T-cell (primary cell): ENCODE measurements around the gene STAT6. TPM values are rescaled to one million over a fixed set of nuclear protein-coding genes. Genes with fewer than 3 reads are reported as not detected.

Experiments used
- ATAC-seq, 4 experiments: fragments of 200-7000 bp in 3 of 4; fragments of 150-1000 bp in 1 of 4; cut with Tn5 transposase; replicated peaks in 1 of 4; 1 replicate in 3 of 4; 2 replicates in 1 of 4; pipeline ENCODE4 v1.10.0; 2021; ENCODE audit warnings: moderate library complexity in 3 of 4, mild to moderate bottlenecking in 2 of 4, moderate number of reproducible peaks in 1 of 4
- CTCF ChIA-PET, 2 donors: fragments of 300-600 bp; sonication (Branson Sonifier 250); formaldehyde crosslinking; loops; one replicate each; lab custom pipeline; 2022; ENCODE audit warnings: antibody characterized with exemption in 2 of 2; lab: Charles Lee
- POLR2A ChIA-PET, 2 donors: fragments of 300-600 bp; sonication (Branson Sonifier 250); formaldehyde crosslinking; loops; one replicate each; lab custom pipeline; 2022; ENCODE audit warnings: antibody characterized with exemption in 2 of 2; lab: Charles Lee
- DNase-seq, 35 experiments: peaks; one replicate each; pipeline versions ENCODE4 v3.0.0 to v3.0.0-alpha.2; 2013 to 2023
- H3K27ac ChIP-seq: one replicate; pipeline ENCODE4 v1.5.1; 2013; ENCODE audit warnings: low read length
- H3K27me3 ChIP-seq, 2 experiments: replicated peaks in 1 of 2; 1 replicate in 1 of 2; 2 replicates in 1 of 2; pipeline versions ENCODE4 v1.6.1 to v1.7.0; 2013; ENCODE audit warnings: low read length in 1 of 2, mixed read lengths in 1 of 2; ENCODE audit not compliant: control insufficient read depth in 2 of 2, insufficient read depth in 2 of 2; ENCODE audit errors: extremely low read depth in 1 of 2
- H3K36me3 ChIP-seq, 2 donors: 1 replicate in 1 of 2; 2 replicates in 1 of 2; pipeline versions ENCODE4 v1.6.1 to v1.7.0; 2013; ENCODE audit warnings: low read length in 1 of 2; ENCODE audit not compliant: control insufficient read depth in 2 of 2, insufficient read depth in 1 of 2; ENCODE audit errors: extremely low read depth in 1 of 2
- H3K4me1 ChIP-seq, 2 experiments: 1 replicate in 1 of 2; 2 replicates in 1 of 2; pipeline versions ENCODE4 v1.6.1 to v1.7.0; 2013; ENCODE audit warnings: low read length in 2 of 2, mixed read lengths in 1 of 2; ENCODE audit not compliant: insufficient read depth in 2 of 2, control insufficient read depth in 1 of 2; ENCODE audit errors: extremely low read depth in 1 of 2
- H3K4me3 ChIP-seq, 2 donors: 1 replicate in 1 of 2; 2 replicates in 1 of 2; pipeline versions ENCODE4 v1.5.1 to v1.7.0; 2013; ENCODE audit warnings: mild to moderate bottlenecking in 2 of 2, low read length in 1 of 2, moderate library complexity in 1 of 2; ENCODE audit not compliant: control insufficient read depth in 1 of 2; ENCODE audit errors: extremely low read depth in 1 of 2
- H3K9me3 ChIP-seq: 2 replicates; pipeline ENCODE4 v1.7.0; 2013
- H3K27ac Mint-ChIP-seq, 2 donors: one replicate each; pipeline ENCODE4 v1.8.0; 2020 to 2021; ENCODE audit warnings: mild to moderate bottlenecking in 2 of 2, mixed read lengths in 2 of 2
- H3K27me3 Mint-ChIP-seq, 2 donors: one replicate each; pipeline ENCODE4 v1.8.0; 2021 to 2022; ENCODE audit warnings: mixed read lengths in 2 of 2
- H3K36me3 Mint-ChIP-seq: one replicate; pipeline ENCODE4 v1.8.0; 2021; ENCODE audit warnings: mixed read lengths
- H3K4me1 Mint-ChIP-seq, 3 donors: one replicate each; pipeline ENCODE4 v1.8.0; 2020 to 2022; ENCODE audit warnings: mixed read lengths in 3 of 3, mild to moderate bottlenecking in 1 of 3
- H3K4me3 Mint-ChIP-seq, 3 donors: one replicate each; pipeline ENCODE4 v1.8.0; 2020 to 2022; ENCODE audit warnings: mild to moderate bottlenecking in 3 of 3, mixed read lengths in 3 of 3, moderate library complexity in 3 of 3
- H3K9me3 Mint-ChIP-seq, 3 donors: one replicate each; pipeline ENCODE4 v1.8.0; 2020 to 2022; ENCODE audit warnings: mixed read lengths in 3 of 3
- WGBS: methylation state at CpG from one replicate; pipeline ENCODE4 v1.1.5; 2013; ENCODE audit warnings: missing lambda C conversion rate; ENCODE audit not compliant: insufficient coverage; 5-methylcytosine and 5-hydroxymethylcytosine counted together
- total RNA-seq, 35 experiments: library from RNA in 6 of 35; stranded (reverse) in 6 of 35; fragments of 120-200 nt in 1 of 35; gene quantifications; one replicate each; pipeline versions ENCODE4 v1.2.1 to v1.2.4 and lab custom pipeline; 2013 to 2026

STAT6 gene
- total RNA-seq, 5 donors from 2014 or later (not counting 1 experiment from before 2014, with no cell fraction given): 227 to 348 (median 341) TPM

GRCh38 chr12:57101892-57102695, 9.1 kb downstream of the STAT6 start:
- peak overlapping the region; percentile 43 for H3K27ac ChIP-seq
- Mint-ChIP-seq H3K4me3 (peak overlapping the region in 1 of 3 donors; percentile 2), H3K36me3 (peaks cover 52% of the 10 kb centered on the region), H3K9me3 (no peaks in the 10 kb centered on the region), H3K27ac (peak overlapping the region; percentile 79 to 88), H3K27me3 (no peaks in the 10 kb centered on the region), H3K4me1 (peaks cover 34 to 51% (median 50%) of the 10 kb centered on the region in 3 donors)
- no peaks in the 10 kb centered on the region for H3K9me3 ChIP-seq
- peaks cover 5 to 22% of the 10 kb centered on the region in 2 experiments for H3K4me1 ChIP-seq
- peaks cover 30 to 82% of the 10 kb centered on the region in 2 donors for H3K36me3 ChIP-seq
- ATAC-seq (peak in 3 of 4 experiments; percentile 14 to 32 (median 31)), DNase-seq (peak in 1 of 35 experiments; percentile 19)
- 72% methylated on average over 4 of the region's 15 CpGs for WGBS
- no peak overlapping the region for H3K4me3 ChIP-seq
- CTCF ChIA-PET: interaction anchor here in 1 of 2 donors (0.5 kb wide), 1 partner anchor 81 kb away, joined by 4 read pairs; no protein-coding TSS in a partner anchor
- no peaks in the 10 kb centered on the region for H3K27me3 ChIP-seq
- POLR2A ChIA-PET: interaction anchor here in 1 of 2 donors (1.0 kb wide), 1 partner anchor 23 kb away, joined by 3 read pairs; no protein-coding TSS in a partner anchor

- Histone ChIP-seq H3K27ac (no peak overlapping the region), H3K9me3 (no peaks in the 10 kb centered on the region), H3K36me3 (peaks cover 19 to 82% of the 10 kb centered on the region in 2 donors), H3K4me1 (peaks cover 2 to 12% of the 10 kb centered on the region in 2 experiments), H3K4me3 (no peak overlapping the region), H3K27me3 (no peaks in the 10 kb centered on the region)
- 92% methylated on average over 8 of the region's 12 CpGs for WGBS
- no peaks in the 10 kb centered on the region for H3K9me3 Mint-ChIP-seq
- CTCF ChIA-PET: interaction anchor here in 1 of 2 donors (0.6 kb wide), 2 partner anchors 8 to 675 kb away, joined by 3 to 4 read pairs; no protein-coding TSS in a partner anchor
- POLR2A ChIA-PET: interaction anchor here in 1 of 2 donors (0.7 kb wide), 1 partner anchor 30 kb away, joined by 3 read pairs; no protein-coding TSS in a partner anchor
- H3K4me1 Mint-ChIP-seq: peaks cover 34 to 58% (median 47%) of the 10 kb centered on the region in 3 donors
- H3K27me3 Mint-ChIP-seq: no peaks in the 10 kb centered on the region
- peak overlapping the region; percentile 53 to 68 for H3K27ac Mint-ChIP-seq
- H3K36me3 Mint-ChIP-seq: peaks cover 44% of the 10 kb centered on the region
- ATAC-seq (no peak), DNase-seq (no peak)
- no peak overlapping the region for H3K4me3 Mint-ChIP-seq
Observed at GRCh38 chr12:57099766-57100165, 11.4 kb downstream of the STAT6 start.

GRCh38 chr12:57099047-57099714, 12.0 kb downstream of the STAT6 start:
- H3K9me3 ChIP-seq: no peaks in the 10 kb centered on the region
- Mint-ChIP-seq H3K36me3 (peaks cover 40% of the 10 kb centered on the region), H3K27me3 (no peaks in the 10 kb centered on the region), H3K4me1 (peaks cover 34 to 60% (median 47%) of the 10 kb centered on the region in 3 donors), H3K27ac (peak overlapping the region; percentile 53 to 84), H3K4me3 (no peak overlapping the region), H3K9me3 (no peaks in the 10 kb centered on the region)
- DNase-seq (no peak), ATAC-seq (no peak)
- peaks cover 20 to 81% of the 10 kb centered on the region in 2 donors for H3K36me3 ChIP-seq
- no peaks in the 10 kb centered on the region for H3K27me3 ChIP-seq
- WGBS: 77% methylated on average over 7 of the region's 11 CpGs
- no peak overlapping the region for H3K27ac ChIP-seq
- CTCF ChIA-PET: interaction anchor here (0.5 to 0.6 kb wide), 2 partner anchors 8 to 486 kb away, joined by 3 read pairs; no protein-coding TSS in a partner anchor
- no peak overlapping the region for H3K4me3 ChIP-seq
- peaks cover 2 to 18% of the 10 kb centered on the region in 2 experiments for H3K4me1 ChIP-seq
- POLR2A ChIA-PET: interaction anchor here in 1 of 2 donors (0.6 to 0.7 kb wide), 2 partner anchors 30 to 494 kb away, joined by 3 to 5 read pairs; no protein-coding TSS in a partner anchor

- ATAC-seq (no peak), DNase-seq (no peak)
- Histone ChIP-seq H3K9me3 (no peaks in the 10 kb centered on the region), H3K36me3 (peaks cover 17 to 74% of the 10 kb centered on the region in 2 donors), H3K27me3 (no peaks in the 10 kb centered on the region), H3K4me3 (no peak overlapping the region), H3K4me1 (peaks cover 4 to 24% of the 10 kb centered on the region in 2 experiments), H3K27ac (no peak overlapping the region)
- CTCF ChIA-PET: no interaction called here
- H3K9me3 Mint-ChIP-seq: no peaks in the 10 kb centered on the region
- no CpG with 5 or more reads among the region's 1 CpG for WGBS
- POLR2A ChIA-PET: interaction anchor here in 1 of 2 donors (0.6 kb wide), 2 partner anchors 388 to 493 kb away, joined by 3 to 5 read pairs; no protein-coding TSS in a partner anchor
- no peak overlapping the region for H3K4me3 Mint-ChIP-seq
- peak overlapping the region in 1 of 2 donors; percentile 8 for H3K27ac Mint-ChIP-seq
- no peaks in the 10 kb centered on the region for H3K27me3 Mint-ChIP-seq
- H3K36me3 Mint-ChIP-seq: peaks cover 36% of the 10 kb centered on the region
- H3K4me1 Mint-ChIP-seq: peaks cover 33 to 58% (median 47%) of the 10 kb centered on the region in 3 donors
Observed at GRCh38 chr12:57098546-57098945, 12.6 kb downstream of the STAT6 start.

- Histone ChIP-seq H3K27ac (no peak overlapping the region), H3K9me3 (no peaks in the 10 kb centered on the region), H3K27me3 (no peaks in the 10 kb centered on the region), H3K4me3 (no peak overlapping the region), H3K36me3 (peaks cover 19 to 75% of the 10 kb centered on the region in 2 donors), H3K4me1 (peaks cover 8 to 32% of the 10 kb centered on the region in 2 experiments)
- no peaks in the 10 kb centered on the region for H3K27me3 Mint-ChIP-seq
- H3K4me3 Mint-ChIP-seq: no peak overlapping the region
- peaks cover 39% of the 10 kb centered on the region for H3K36me3 Mint-ChIP-seq
- ChIA-PET POLR2A (interaction anchor here in 1 of 2 donors (1.1 kb wide), 1 partner anchor 20 kb away, joined by 3 read pairs; no protein-coding TSS in a partner anchor), CTCF (interaction anchor here (0.6 to 0.9 kb wide), 2 partner anchors 14 to 427 kb away, joined by 3 read pairs; partner anchors contain the start of gene STAT6 (in 1 of the 2))
- H3K9me3 Mint-ChIP-seq: no peaks in the 10 kb centered on the region
- DNase-seq (no peak), ATAC-seq (no peak)
- 83% methylated on average over 5 of the region's 8 CpGs for WGBS
- H3K27ac Mint-ChIP-seq: no peak overlapping the region
- H3K4me1 Mint-ChIP-seq: peaks cover 39 to 66% (median 55%) of the 10 kb centered on the region in 3 donors
Observed at GRCh38 chr12:57097554-57097835, 13.7 kb downstream of the STAT6 start.
